Osteoblast (primary cell): ENCODE measurements around the gene SEMA3G. TPM values are rescaled to one million over a fixed set of nuclear protein-coding genes. Genes with fewer than 3 reads are reported as not detected.

Source experiments
- DNase-seq: peaks from one replicate; pipeline ENCODE4 v3.0.0; 2011; ENCODE audit warnings: low spot score, mixed read lengths; ENCODE audit not compliant: insufficient read length; ENCODE audit errors: missing footprints
- H2AFZ ChIP-seq: 2 replicates; pipeline ENCODE4 v1.6.0; 2011; ENCODE audit warnings: mild to moderate bottlenecking, low read length
- H3K27ac ChIP-seq: 2 replicates; pipeline ENCODE4 v1.5.1; 2011; ENCODE audit warnings: mild to moderate bottlenecking, low read depth, low read length, moderate library complexity
- H3K27me3 ChIP-seq: 2 replicates; pipeline ENCODE4 v1.6.0; 2012; ENCODE audit warnings: mild to moderate bottlenecking, control low read depth, inconsistent platforms, low read length, moderate library complexity; ENCODE audit not compliant: insufficient read depth
- H3K36me3 ChIP-seq: 2 replicates; pipeline ENCODE4 v1.5.1; 2011; ENCODE audit warnings: mild to moderate bottlenecking, low read length, control low read depth, moderate library complexity; ENCODE audit not compliant: insufficient read depth
- H3K4me1 ChIP-seq: 2 replicates; pipeline ENCODE4 v1.5.1; 2011; ENCODE audit warnings: mild to moderate bottlenecking, low read length, control low read depth, moderate library complexity; ENCODE audit not compliant: insufficient read depth
- H3K4me2 ChIP-seq: 2 replicates; pipeline ENCODE4 v1.6.0; 2011; ENCODE audit warnings: mild to moderate bottlenecking, low read length; ENCODE audit not compliant: insufficient read depth
- H3K4me3 ChIP-seq: fragments of 200-600 bp; sonication (generic); 3 replicates; pipeline ENCODE4 v1.5.1; 2012; ENCODE audit warnings: mild to moderate bottlenecking, low read length, inconsistent platforms; ENCODE audit not compliant: insufficient read depth
- H3K79me2 ChIP-seq: 2 replicates; pipeline ENCODE4 v1.6.0; 2012; ENCODE audit warnings: mild to moderate bottlenecking, low read length, control low read depth, inconsistent platforms; ENCODE audit not compliant: insufficient read depth
- H3K9me3 ChIP-seq: 2 replicates; pipeline ENCODE4 v1.5.1; 2011; ENCODE audit warnings: low read depth, low read length, control low read depth
- H4K20me1 ChIP-seq: 2 replicates; pipeline ENCODE4 v1.6.0; 2012; ENCODE audit warnings: mild to moderate bottlenecking, low read length, control low read depth; ENCODE audit not compliant: insufficient read depth
- CTCF ChIP-seq: IDR thresholded peaks from 2 replicates; pipeline ENCODE4 v1.5.1; 2011; ENCODE audit warnings: mild to moderate bottlenecking, low read depth, low read length, moderate library complexity; ENCODE audit errors: extremely low read depth
- total RNA-seq: library from RNA; depleted of rRNA; stranded (reverse); fragments of >200 nt; gene quantifications from 2 replicates; pipeline ENCODE4 v1.2.3, GENCODE V29; 2012

The SEMA3G gene
- total RNA-seq, 1 donor: not detected

- H3K4me3 ChIP-seq: no peak overlapping the region
- TF ChIP-seq CTCF: no peak
- H2AFZ ChIP-seq: no peak overlapping the region
- H3K4me1 ChIP-seq: peaks cover 4% of the 10 kb centered on the region
- no peaks in the 10 kb centered on the region for H3K79me2 ChIP-seq
- H3K27me3 ChIP-seq: peaks cover 10% of the 10 kb centered on the region
- H3K36me3 ChIP-seq: no peaks in the 10 kb centered on the region
- no peaks in the 10 kb centered on the region for H3K9me3 ChIP-seq
- no peak overlapping the region for H3K27ac ChIP-seq
- no peaks in the 10 kb centered on the region for H4K20me1 ChIP-seq
- no peak for DNase-seq
- H3K4me2 ChIP-seq: no peak overlapping the region
These were observed 10.3 kb downstream of the SEMA3G start for GRCh38 chr3:52434491-52435115.

DNA sequence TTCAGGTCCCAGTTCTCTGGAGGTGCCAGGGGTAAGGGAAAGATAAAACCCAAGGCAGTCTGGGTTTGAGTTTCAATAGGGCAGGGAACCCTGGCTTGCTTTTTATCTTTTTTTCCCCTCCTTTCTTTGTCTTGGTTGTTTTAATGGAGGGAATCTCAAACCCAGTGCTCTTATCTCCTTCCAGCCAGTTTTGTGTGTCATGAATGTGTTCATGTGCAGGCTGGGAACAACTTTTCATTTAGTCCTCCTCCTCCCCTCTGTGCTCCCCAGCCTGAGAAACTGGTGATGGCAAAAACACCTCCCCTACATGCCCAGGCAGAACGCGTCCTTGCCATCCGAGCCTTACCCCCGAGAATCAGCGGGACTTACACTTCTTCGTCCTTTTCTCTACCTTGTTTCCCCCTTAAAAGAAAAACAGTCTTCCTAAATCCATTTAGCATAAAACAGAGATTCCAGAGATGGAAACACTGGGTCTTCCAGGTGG, 10.9 kb downstream of the SEMA3G start:
- no peak overlapping the region for H2AFZ ChIP-seq

DNA sequence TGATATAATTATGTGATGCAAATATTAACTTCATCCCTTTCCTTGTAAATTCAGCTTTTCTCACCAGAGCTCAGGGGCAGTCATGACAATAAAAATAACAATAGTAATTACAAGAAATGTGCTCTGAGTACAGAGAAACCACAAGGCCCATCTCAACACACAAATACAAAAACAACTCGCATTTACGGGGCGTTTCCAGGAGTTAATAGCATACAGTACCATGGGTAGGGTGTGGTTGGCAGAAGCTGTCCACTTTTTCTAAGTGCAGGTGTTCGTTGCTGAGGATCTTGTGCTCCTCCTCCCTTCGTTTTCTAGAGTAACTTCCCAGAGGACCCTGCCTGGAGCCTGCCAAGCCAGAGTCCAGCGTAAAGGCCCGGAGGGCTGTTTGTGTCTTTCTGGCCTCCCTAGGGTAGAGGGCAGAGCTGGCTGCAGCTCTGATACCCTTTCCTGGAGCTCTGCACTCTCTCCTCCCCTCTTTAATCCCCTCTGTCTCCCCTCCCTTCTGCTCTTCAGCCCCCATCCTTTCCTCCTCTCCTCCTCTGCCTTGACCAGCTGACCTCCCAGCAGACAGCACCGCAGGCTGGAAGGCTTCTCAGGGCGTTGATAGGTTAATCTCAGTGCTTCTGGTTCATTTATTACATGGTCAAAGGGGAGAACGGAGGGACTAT, 11.4 kb downstream of the SEMA3G start:
- H4K20me1 ChIP-seq: no peaks in the 10 kb centered on the region
- H3K36me3 ChIP-seq: no peaks in the 10 kb centered on the region
- DNase-seq: no peak
- peaks cover 10% of the 10 kb centered on the region for H3K27me3 ChIP-seq
- no peak overlapping the region for H3K4me3 ChIP-seq
- H3K4me1 ChIP-seq: peaks cover 4% of the 10 kb centered on the region
- H3K4me2 ChIP-seq: no peak overlapping the region
- no peaks in the 10 kb centered on the region for H3K79me2 ChIP-seq
- TF ChIP-seq CTCF: no peak
- H2AFZ ChIP-seq: no peak overlapping the region
- no peak overlapping the region for H3K27ac ChIP-seq
- no peaks in the 10 kb centered on the region for H3K9me3 ChIP-seq

More for the DNA sequence above, 10.9 kb downstream of the SEMA3G start:
- H3K27ac ChIP-seq: no peak overlapping the region
- no peak overlapping the region for H3K4me2 ChIP-seq
- H3K9me3 ChIP-seq: no peaks in the 10 kb centered on the region
- H3K4me1 ChIP-seq: peaks cover 4% of the 10 kb centered on the region
- peaks cover 10% of the 10 kb centered on the region for H3K27me3 ChIP-seq
- no peaks in the 10 kb centered on the region for H4K20me1 ChIP-seq
- H3K4me3 ChIP-seq: no peak overlapping the region
- no peak for DNase-seq
- no peak for TF ChIP-seq CTCF
- H3K36me3 ChIP-seq: no peaks in the 10 kb centered on the region
- no peaks in the 10 kb centered on the region for H3K79me2 ChIP-seq

GRCh38 chr3:52432691-52433141, 12.2 kb downstream of the SEMA3G start:
- peaks cover 4% of the 10 kb centered on the region for H3K4me1 ChIP-seq
- no peaks in the 10 kb centered on the region for H3K36me3 ChIP-seq
- no peak overlapping the region for H3K27ac ChIP-seq
- H2AFZ ChIP-seq: no peak overlapping the region
- no peak overlapping the region for H3K4me2 ChIP-seq
- TF ChIP-seq CTCF: no peak
- no peak for DNase-seq
- peaks cover 10% of the 10 kb centered on the region for H3K27me3 ChIP-seq
- no peaks in the 10 kb centered on the region for H3K79me2 ChIP-seq
- H3K4me3 ChIP-seq: no peak overlapping the region
- no peaks in the 10 kb centered on the region for H4K20me1 ChIP-seq
- no peaks in the 10 kb centered on the region for H3K9me3 ChIP-seq
